Adipocyte (in vitro differentiated cells): ENCODE data around the gene CCDC102A.

Experiments
- DNase-seq: peaks from one replicate; pipeline ENCODE4 v3.0.0-alpha.2; 2015; ENCODE audit warnings: low read depth
- H3K27me3 ChIP-seq: replicated peaks from 2 replicates; pipeline ENCODE4 v1.7.0; 2013; ENCODE audit warnings: mild to moderate bottlenecking, low read length, moderate library complexity; ENCODE audit not compliant: control insufficient read depth, insufficient read depth
- H3K36me3 ChIP-seq: 2 replicates; pipeline ENCODE4 v1.7.0; 2013; ENCODE audit warnings: low read length, mild to moderate bottlenecking, moderate library complexity; ENCODE audit not compliant: control insufficient read depth, insufficient read depth, severe bottlenecking
- H3K4me1 ChIP-seq: 2 replicates; pipeline ENCODE4 v1.7.0; 2013; ENCODE audit warnings: mild to moderate bottlenecking, low read length, moderate library complexity; ENCODE audit not compliant: control insufficient read depth, insufficient read depth
- H3K4me3 ChIP-seq: 2 replicates; pipeline ENCODE4 v1.7.0; 2013; ENCODE audit warnings: mild to moderate bottlenecking, low read length, moderate library complexity
- H3K9ac ChIP-seq: 2 replicates; pipeline ENCODE4 v1.7.0; 2013; ENCODE audit warnings: mild to moderate bottlenecking, low read length, moderate library complexity
- H3K9me3 ChIP-seq: 2 replicates; pipeline ENCODE4 v1.7.0; 2013; ENCODE audit warnings: mild to moderate bottlenecking, low read length, moderate library complexity; ENCODE audit not compliant: control insufficient read depth

CCDC102A gene

GRCh38 chr16:57469917-57470470, 66.4 kb downstream of the CCDC102A start:
- Histone ChIP-seq H3K4me1 (peaks cover 15% of the 10 kb centered on the region), H3K36me3 (peaks cover 85% of the 10 kb centered on the region), H3K4me3 (no peak overlapping the region), H3K9me3 (no peaks in the 10 kb centered on the region), H3K27me3 (no peaks in the 10 kb centered on the region), H3K9ac (no peak overlapping the region)
- peak; percentile 24 for DNase-seq

- Histone ChIP-seq H3K4me3 (no peak overlapping the region), H3K4me1 (peaks cover 17% of the 10 kb centered on the region), H3K9me3 (no peaks in the 10 kb centered on the region), H3K36me3 (peaks cover 84% of the 10 kb centered on the region), H3K9ac (no peak overlapping the region), H3K27me3 (no peaks in the 10 kb centered on the region)
- DNase-seq = no peak
Measured at GRCh38 chr16:57469046-57469445, 67.3 kb downstream of the CCDC102A start.

GRCh38 chr16:57468346-57468745, 68.0 kb downstream of the CCDC102A start:
- H3K4me3 ChIP-seq = no peak overlapping the region
- no peaks in the 10 kb centered on the region for H3K9me3 ChIP-seq
- no peak overlapping the region for H3K9ac ChIP-seq
- H3K36me3 ChIP-seq = peaks cover 78% of the 10 kb centered on the region
- peaks cover 24% of the 10 kb centered on the region for H3K4me1 ChIP-seq
- no peak for DNase-seq
- no peaks in the 10 kb centered on the region for H3K27me3 ChIP-seq

- DNase-seq = no peak
Measured at GRCh38 chr16:57464523-57464922, 71.8 kb downstream of the CCDC102A start.

GRCh38 chr16:57462978-57463362, 73.4 kb downstream of the CCDC102A start:
- peaks cover 69% of the 10 kb centered on the region for H3K36me3 ChIP-seq
- no peaks in the 10 kb centered on the region for H3K27me3 ChIP-seq
- H3K4me3 ChIP-seq = peak overlapping the region; percentile 95
- H3K9me3 ChIP-seq = no peaks in the 10 kb centered on the region
- H3K4me1 ChIP-seq = peaks cover 12% of the 10 kb centered on the region
- peak; percentile 39 for DNase-seq
- peak overlapping the region; percentile 93 for H3K9ac ChIP-seq

More at GRCh38 chr16:57464523-57464922, 71.8 kb downstream of the CCDC102A start:
- Histone ChIP-seq H3K4me1 (peaks cover 12% of the 10 kb centered on the region), H3K4me3 (no peak overlapping the region), H3K9ac (no peak overlapping the region), H3K36me3 (peaks cover 69% of the 10 kb centered on the region), H3K27me3 (no peaks in the 10 kb centered on the region), H3K9me3 (no peaks in the 10 kb centered on the region)

- H3K36me3 ChIP-seq = peaks cover 70% of the 10 kb centered on the region
Measured at GRCh38 chr16:57462209-57462977, 74.0 kb downstream of the CCDC102A start, which contains the start of gene POLR2C. Gene POLR2C (plus strand): TSS chr16:57462679. CDS start chr16:57462725, 46 bp downstream.

More at GRCh38 chr16:57462209-57462977, 74.0 kb downstream of the CCDC102A start, which contains the start of gene POLR2C:
- peaks cover 12% of the 10 kb centered on the region for H3K4me1 ChIP-seq
- peak within 1 kb of the TSS; percentile 93 for H3K9ac ChIP-seq
- no peaks in the 10 kb centered on the region for H3K27me3 ChIP-seq
- peak within 1 kb of the TSS; percentile 95 for H3K4me3 ChIP-seq
- no peaks in the 10 kb centered on the region for H3K9me3 ChIP-seq
- peak; percentile 94 for DNase-seq
